ENCODE measurements around the gene FOXK1.

The FOXK1 gene

DNA sequence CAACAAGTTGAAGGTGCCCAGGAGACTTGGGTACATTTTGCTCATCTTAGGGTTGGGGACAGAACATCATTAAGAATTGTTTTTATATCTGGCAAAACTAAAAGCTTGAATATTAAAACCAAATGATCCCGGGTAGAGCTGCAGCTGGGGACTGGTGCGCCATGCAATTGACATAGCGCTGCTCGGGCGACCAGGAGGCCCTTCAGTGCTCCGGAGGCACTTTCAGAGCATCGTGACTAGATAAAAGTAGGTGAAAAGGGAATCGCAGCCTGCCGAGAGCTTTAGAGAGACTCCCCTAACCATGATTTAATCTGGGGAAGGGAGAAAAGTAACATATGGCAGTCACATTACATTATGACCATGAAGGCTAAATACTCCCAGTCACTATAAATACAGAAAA, 21.4 kb downstream of the FOXK1 start:
- TF ChIP-seq TAF1 (IDR thresholded peaks at IDR 0.05; ENCODE audit: borderline replicate concordance, low read depth, low read length) = no peak
- no peak for TF ChIP-seq POLR2AphosphoS5 (IDR thresholded peaks at IDR 0.05; ENCODE audit: low read depth, low read length)
- no peak for TF ChIP-seq POLR2A (IDR thresholded peaks at IDR 0.05; ENCODE audit: low read depth, low read length)
- no peak for FAIRE-seq
- DNase-seq (ENCODE audit: insufficient read length) = no peak

DNA sequence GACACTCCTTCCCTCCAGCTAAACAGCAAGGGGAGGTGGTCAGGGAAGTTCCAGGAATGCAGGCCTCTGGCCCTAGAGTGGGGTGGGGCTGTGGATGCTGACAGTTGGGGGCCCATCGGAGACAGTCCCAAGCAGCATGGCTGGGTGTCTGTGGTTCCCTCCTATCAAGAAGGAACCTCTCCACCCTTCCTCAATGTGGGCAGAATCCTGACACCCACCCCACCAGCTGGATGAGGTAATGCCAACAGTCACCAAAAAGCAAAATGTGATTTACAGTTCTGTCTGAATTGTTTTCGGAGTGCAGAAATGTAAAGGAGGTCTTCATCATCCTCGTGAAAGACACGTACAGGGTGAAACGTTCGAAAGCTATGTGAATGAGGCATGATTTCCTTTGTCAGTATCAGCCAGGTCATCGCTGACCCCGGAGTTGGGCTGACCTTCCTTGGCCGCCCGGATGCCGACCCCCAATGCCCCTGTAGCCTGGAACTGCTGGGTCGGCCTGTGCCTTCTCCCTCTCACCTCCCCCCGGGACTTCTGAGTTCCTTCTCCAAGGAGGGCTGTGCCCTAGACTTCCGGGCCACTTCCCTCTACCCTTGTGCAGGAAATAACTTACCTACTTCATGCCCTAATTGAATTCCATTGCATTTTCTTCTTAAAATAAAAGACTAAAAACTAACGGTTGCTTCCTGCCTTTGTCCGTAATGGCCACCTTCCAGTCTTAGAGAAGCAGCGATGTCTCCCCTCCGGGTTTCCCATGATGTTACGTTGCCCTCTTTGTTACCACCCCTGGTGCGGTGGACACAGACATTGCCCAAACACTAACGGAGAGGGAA, 24.5 kb downstream of the FOXK1 start:
- FAIRE-seq (no peak), DNase-seq (ENCODE audit: insufficient read length) (no peak)
- no peak for TF ChIP-seq POLR2AphosphoS5 (IDR thresholded peaks at IDR 0.05; ENCODE audit: low read depth, low read length)
- TF ChIP-seq TAF1 (IDR thresholded peaks at IDR 0.05; ENCODE audit: borderline replicate concordance, low read depth, low read length) = no peak
- TF ChIP-seq POLR2A (IDR thresholded peaks at IDR 0.05; ENCODE audit: low read depth, low read length) = no peak

DNA sequence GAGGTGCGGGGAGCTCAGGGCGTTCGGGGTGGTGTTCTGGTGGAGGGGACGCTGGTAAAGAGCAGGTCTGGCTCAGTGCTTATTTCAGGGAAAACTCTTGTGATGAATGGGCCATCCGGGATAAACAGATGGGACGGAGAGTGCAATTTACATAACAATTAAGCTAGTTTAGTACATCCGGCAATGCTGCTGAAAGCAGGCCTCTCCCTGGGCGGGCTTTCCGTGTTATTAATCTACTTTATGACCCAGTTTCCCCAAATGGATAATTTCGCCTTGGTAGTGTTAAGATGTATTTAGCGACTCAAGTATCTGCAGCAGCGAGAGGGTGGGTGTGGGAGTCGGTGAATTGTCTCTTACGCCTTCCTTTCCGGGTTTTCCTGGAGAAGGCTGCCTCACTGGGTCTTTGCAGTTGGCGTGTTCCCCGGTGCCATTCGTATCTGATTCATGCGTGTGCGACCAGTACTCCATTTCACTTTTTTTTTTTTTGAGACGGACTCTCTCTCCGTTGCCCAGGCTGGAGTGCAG, 25.2 kb downstream of the FOXK1 start:
- DNase-seq (ENCODE audit: insufficient read length) (no peak), FAIRE-seq (no peak)
- TF ChIP-seq TAF1 (IDR thresholded peaks at IDR 0.05; ENCODE audit: borderline replicate concordance, low read depth, low read length) (no peak), POLR2AphosphoS5 (IDR thresholded peaks at IDR 0.05; ENCODE audit: low read depth, low read length) (no peak), POLR2A (IDR thresholded peaks at IDR 0.05; ENCODE audit: low read depth, low read length) (no peak)

DNA sequence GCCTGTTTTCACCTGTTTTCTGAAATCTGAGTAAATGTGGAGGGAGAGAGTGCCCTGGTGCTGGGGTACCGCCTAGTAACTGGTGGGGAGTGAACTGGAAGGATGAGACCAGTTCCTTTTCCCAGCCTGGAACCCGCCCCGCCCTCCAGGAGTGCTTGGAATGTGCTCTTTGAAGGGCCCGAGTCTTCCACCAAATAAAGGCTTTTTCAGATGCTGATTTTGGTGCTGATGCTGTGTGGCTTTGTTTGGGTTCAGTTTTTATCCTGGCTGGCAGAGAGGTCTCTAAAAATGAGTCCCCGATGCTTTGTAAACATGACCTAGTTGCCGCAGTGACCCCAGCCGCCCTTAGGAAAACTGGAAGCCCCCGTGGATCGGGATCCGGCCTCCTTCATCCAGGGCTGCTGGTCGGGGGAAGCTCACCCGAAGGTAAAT, 25.9 kb downstream of the FOXK1 start:
- DNase-seq (ENCODE audit: insufficient read length) (no peak), FAIRE-seq (no peak)

DNA sequence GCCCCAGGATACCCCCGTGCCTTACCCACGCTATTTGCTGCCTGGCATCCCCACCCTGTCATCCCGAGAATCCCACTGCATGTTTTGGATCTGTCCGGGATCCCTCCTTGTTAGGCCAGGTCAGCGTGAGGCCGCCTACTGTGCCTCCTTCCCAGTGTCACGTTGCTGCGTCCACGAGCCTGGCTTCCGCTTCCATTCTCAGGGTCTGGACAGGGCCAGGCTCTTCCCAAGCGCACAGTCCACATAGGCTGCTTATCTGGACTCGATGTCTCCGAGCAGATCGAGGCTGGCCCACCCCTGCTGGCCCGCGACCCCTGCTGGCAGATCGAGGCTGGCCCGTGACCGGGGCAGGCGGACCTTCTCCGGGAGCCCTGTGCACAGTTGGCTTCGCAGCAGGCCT, 27.1 kb downstream of the FOXK1 start:
- DNase-seq (ENCODE audit: insufficient read length) = no peak
- FAIRE-seq = no peak
- TF ChIP-seq POLR2A (IDR thresholded peaks at IDR 0.05; ENCODE audit: low read depth, low read length) (no peak), POLR2AphosphoS5 (IDR thresholded peaks at IDR 0.05; ENCODE audit: low read depth, low read length) (no peak), TAF1 (IDR thresholded peaks at IDR 0.05; ENCODE audit: borderline replicate concordance, low read depth, low read length) (no peak)

More for the DNA sequence above, 25.9 kb downstream of the FOXK1 start:
- TF ChIP-seq POLR2AphosphoS5 (IDR thresholded peaks at IDR 0.05; ENCODE audit: low read depth, low read length) = no peak
- TF ChIP-seq TAF1 (IDR thresholded peaks at IDR 0.05; ENCODE audit: borderline replicate concordance, low read depth, low read length) = no peak
- TF ChIP-seq POLR2A (IDR thresholded peaks at IDR 0.05; ENCODE audit: low read depth, low read length) = no peak

DNA sequence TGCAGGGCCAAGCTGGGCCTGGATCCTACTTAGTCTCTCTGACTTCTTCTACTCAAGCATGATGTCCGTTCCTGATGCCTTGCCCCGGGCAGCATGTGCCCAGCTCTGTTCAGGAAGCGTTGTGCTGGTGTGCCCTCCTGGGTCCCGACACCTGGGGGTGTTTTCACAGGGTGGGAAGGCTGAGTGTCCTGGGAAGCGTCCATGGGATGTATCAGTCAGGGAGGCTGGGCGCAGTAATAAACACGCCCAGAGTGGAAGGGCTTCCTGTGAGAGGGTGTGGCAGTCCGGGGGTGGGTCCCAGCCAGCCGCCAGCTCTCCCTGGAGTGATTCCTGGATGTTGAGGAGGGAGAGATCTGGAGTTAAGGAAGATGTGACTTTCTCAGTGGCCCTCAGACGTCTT, 29.0 kb downstream of the FOXK1 start:
- DNase-seq (ENCODE audit: insufficient read length) = no peak
- no peak for FAIRE-seq
- TF ChIP-seq POLR2AphosphoS5 (IDR thresholded peaks at IDR 0.05; ENCODE audit: low read depth, low read length) (no peak), TAF1 (IDR thresholded peaks at IDR 0.05; ENCODE audit: borderline replicate concordance, low read depth, low read length) (no peak), POLR2A (IDR thresholded peaks at IDR 0.05; ENCODE audit: low read depth, low read length) (no peak)

DNA sequence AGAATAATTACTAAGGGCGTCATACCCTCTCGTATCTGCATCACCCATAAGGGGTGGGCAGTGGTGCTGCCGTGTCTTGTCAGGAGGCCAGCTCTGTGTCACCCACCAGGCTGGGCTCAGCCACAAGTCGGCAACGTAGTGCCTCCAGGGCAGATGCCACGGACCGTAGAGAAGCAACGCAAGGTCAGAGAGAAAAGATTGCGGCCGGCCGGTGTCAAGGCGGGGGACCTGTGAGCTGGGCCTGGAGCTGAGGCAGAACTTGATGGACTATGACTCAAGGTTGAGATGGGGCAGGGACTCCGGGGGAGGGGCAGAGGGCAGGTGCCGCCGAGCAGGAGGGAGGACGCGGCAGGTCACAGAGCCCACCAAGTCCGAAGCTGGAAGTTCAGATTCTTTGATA, 29.5 kb downstream of the FOXK1 start:
- FAIRE-seq (no peak), DNase-seq (ENCODE audit: insufficient read length) (no peak)
- TF ChIP-seq POLR2AphosphoS5 (IDR thresholded peaks at IDR 0.05; ENCODE audit: low read depth, low read length) (no peak), TAF1 (IDR thresholded peaks at IDR 0.05; ENCODE audit: borderline replicate concordance, low read depth, low read length) (no peak), POLR2A (IDR thresholded peaks at IDR 0.05; ENCODE audit: low read depth, low read length) (no peak)

DNA sequence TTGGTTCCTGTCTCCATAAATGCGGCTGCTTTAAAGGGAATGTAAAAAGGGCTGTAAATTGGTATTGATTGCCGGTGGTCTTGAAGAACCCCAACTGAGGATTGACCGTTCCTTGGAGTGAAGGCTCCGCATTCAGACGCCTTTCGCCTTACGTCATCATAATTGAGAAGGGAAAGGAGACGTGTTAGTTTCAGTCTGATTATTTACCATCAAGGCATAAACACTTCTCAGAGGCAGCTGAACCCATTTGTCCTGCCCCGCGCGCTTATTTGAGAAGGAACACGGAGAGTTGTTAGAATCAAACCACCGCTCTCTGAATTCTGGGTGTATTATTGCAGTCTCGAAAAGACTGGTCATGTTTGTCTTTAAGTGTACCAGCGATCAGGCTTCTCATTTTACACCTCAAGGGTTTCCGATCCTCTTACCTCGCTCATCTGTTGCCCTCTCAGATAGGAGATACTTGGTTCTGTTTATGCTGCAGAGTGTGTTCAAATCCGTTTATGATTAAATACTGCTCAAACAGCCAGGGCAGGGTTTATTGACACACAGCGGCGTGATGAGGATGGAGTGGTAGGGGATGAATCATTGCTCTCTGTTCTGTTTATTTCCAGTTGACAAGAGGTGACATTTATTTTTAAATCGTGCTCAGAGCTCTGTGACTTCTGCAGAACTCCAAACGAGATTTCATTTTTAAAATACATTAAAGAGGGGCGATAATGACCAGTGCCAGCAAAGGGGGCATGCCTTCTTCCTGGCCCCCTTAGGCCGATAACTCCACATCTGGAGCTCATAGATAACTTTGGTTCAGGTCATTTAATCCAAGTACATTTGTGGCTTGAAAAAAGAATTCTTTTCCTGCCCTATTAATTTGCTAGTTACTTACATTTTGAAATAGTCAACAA, 30.4 kb downstream of the FOXK1 start:
- DNase-seq (ENCODE audit: insufficient read length) (no peak), FAIRE-seq (peak; percentile 64)
- no peak for TF ChIP-seq POLR2AphosphoS5 (IDR thresholded peaks at IDR 0.05; ENCODE audit: low read depth, low read length)
- 0 out of 2 replicates have a peak, but pooled peaks have one; percentile 19 for TF ChIP-seq TAF1 (IDR thresholded peaks at IDR 0.05; ENCODE audit: borderline replicate concordance, low read depth, low read length)
- no peak for TF ChIP-seq POLR2A (IDR thresholded peaks at IDR 0.05; ENCODE audit: low read depth, low read length)

DNA sequence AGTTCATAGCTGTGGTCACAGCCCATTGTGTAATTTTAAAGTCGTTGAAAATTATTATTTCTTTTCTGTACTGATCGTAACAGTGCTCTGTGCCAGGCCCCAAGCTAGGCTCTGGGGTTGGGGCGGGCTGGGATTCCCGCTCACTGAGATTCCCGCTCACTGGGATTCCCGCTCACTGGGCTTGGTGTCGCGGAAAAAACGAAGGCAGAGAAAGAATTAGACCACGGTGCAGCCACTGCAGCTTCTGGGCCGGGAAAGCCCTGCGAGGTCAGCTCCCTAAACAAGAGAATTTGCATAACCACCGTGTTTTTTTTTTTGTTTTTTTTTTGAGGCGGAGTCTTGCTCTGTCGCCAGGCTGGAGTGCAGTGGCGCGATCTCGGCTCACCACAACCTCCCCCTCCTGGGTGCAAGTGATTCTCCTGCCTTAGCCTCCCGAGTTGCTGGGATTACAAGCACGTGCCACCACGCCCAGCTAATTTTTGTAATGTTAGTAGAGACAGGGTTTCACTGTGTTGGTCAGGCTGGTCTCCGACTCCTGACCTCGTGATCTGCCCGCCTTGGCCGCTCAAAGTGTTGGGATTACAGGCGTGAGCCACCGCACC, 31.2 kb downstream of the FOXK1 start:
- peak; percentile 67 for DNase-seq (ENCODE audit: insufficient read length)
- FAIRE-seq = peak; percentile 79
- TF ChIP-seq TAF1 (IDR thresholded peaks at IDR 0.05; ENCODE audit: borderline replicate concordance, low read depth, low read length) (no peak), POLR2AphosphoS5 (IDR thresholded peaks at IDR 0.05; ENCODE audit: low read depth, low read length) (no peak), POLR2A (IDR thresholded peaks at IDR 0.05; ENCODE audit: low read depth, low read length) (0 out of 2 replicates have a peak, but pooled peaks have one; percentile 24)

DNA sequence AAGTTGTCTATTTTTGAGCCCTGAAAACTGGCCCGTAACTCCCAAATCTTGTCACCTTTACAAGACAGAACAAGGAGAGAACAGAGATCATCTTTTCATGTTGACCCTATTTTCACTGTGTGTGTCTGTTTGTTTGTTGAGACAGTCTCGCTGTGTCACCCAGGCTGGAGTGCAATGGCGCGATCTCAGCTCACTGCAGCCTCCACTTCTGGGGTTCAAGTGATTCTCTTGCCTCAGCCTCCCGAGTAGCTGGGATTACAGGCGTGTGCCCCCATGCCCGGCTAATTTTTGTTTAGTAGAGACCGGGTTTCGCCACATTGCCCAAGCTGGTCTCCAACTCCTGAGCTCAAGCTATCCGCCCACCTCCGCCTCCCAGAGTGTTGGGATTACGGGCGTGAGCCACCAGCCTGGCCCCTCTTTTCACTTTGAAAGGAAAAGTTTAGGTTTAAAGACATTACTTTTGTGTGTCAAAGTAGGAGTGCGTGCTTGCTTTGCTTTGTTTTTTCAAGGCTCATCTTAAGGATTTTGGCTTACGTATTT, 32.1 kb downstream of the FOXK1 start:
- FAIRE-seq = no peak
- TF ChIP-seq POLR2A (IDR thresholded peaks at IDR 0.05; ENCODE audit: low read depth, low read length) (no peak), POLR2AphosphoS5 (IDR thresholded peaks at IDR 0.05; ENCODE audit: low read depth, low read length) (no peak), TAF1 (IDR thresholded peaks at IDR 0.05; ENCODE audit: borderline replicate concordance, low read depth, low read length) (no peak)
- DNase-seq (ENCODE audit: insufficient read length) = no peak
